ENCODE data around the gene UBR1.

GRCh38 chr15:42915654-42916315 lies 190.1 kb downstream of the UBR1 start:
- TF ChIP-seq, protein P1, sequence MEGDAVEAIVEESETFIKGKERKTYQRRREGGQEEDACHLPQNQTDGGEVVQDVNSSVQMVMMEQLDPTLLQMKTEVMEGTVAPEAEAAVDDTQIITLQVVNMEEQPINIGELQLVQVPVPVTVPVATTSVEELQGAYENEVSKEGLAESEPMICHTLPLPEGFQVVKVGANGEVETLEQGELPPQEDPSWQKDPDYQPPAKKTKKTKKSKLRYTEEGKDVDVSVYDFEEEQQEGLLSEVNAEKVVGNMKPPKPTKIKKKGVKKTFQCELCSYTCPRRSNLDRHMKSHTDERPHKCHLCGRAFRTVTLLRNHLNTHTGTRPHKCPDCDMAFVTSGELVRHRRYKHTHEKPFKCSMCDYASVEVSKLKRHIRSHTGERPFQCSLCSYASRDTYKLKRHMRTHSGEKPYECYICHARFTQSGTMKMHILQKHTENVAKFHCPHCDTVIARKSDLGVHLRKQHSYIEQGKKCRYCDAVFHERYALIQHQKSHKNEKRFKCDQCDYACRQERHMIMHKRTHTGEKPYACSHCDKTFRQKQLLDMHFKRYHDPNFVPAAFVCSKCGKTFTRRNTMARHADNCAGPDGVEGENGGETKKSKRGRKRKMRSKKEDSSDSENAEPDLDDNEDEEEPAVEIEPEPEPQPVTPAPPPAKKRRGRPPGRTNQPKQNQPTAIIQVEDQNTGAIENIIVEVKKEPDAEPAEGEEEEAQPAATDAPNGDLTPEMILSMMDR (IDR thresholded peaks at IDR 0.05): no peak
- TF ChIP-seq POLR2A (IDR thresholded peaks at IDR 0.05) (no peak), POLR2AphosphoS5 (IDR thresholded peaks at IDR 0.05) (no peak), EP300 (IDR thresholded peaks at IDR 0.05; ENCODE audit: low read depth) (no peak)

All from transverse colon (tissue), 4 donors.